Measurements from ENCODE around the gene PBX4. TPM values are rescaled to one million over a fixed set of nuclear protein-coding genes. Genes with fewer than 3 reads are reported as not detected.

The PBX4 gene
- total RNA-seq, 4 donors from 2014 or later = 3.8 to 15.8 (median 5.9) TPM

GRCh38 chr19:19514215-19514657, 104.3 kb downstream of the PBX4 start:
- 31 to 41% methylated on average over 31 to 44 of the region's 46 CpGs for WGBS, 2 donors
- DNase-seq (ENCODE audit: low spot score in 2 of 2) = peak in 1 of 2 donors; percentile 39
- TF ChIP-seq POLR2A (IDR thresholded peaks at IDR 0.05) = no peak
- no peak for TF ChIP-seq CTCF (IDR thresholded peaks at IDR 0.05)
- no peak overlapping the region for H3K4me3 ChIP-seq (ENCODE audit: low read depth, poor library complexity, severe bottlenecking)
- intact Hi-C loops (cut with DNase I; ENCODE audit: low total_unique reads) = no loop called here

GRCh38 chr19:19513682-19514081, 104.8 kb downstream of the PBX4 start:
- intact Hi-C loops (cut with DNase I; ENCODE audit: low total_unique reads) = no loop called here
- TF ChIP-seq POLR2A (IDR thresholded peaks at IDR 0.05) (no peak), CTCF (IDR thresholded peaks at IDR 0.05) (no peak)
- H3K4me3 ChIP-seq (ENCODE audit: low read depth, poor library complexity, severe bottlenecking) = no peak overlapping the region
- no peak for DNase-seq (ENCODE audit: low spot score in 2 of 2)
- WGBS, 2 donors = 86 to 88% methylated on average over 17 of the region's 17 CpGs

Other genes starting within 250 kb of the PBX4 start
- gene GATAD2A, start 213.0 kb downstream of the PBX4 start, total RNA-seq = 100 to 1,000 TPM in 1 of 4 donors, 10 to 100 TPM in 3; 73.8 to 128 (median 87.7) TPM
- gene TSSK6, start 103.1 kb downstream of the PBX4 start, total RNA-seq = 1 to 10 TPM; 4.0 to 8.9 (median 6.7) TPM
- gene NDUFA13, start 102.5 kb downstream of the PBX4 start, total RNA-seq = 100 to 1,000 TPM in 2 of 4 donors, 10 to 100 TPM in 2; 31.4 to 179 (median 108) TPM
- gene YJEFN3, start 89.8 kb downstream of the PBX4 start, total RNA-seq = 1 to 10 TPM in 1 of 4 donors, under 1 TPM in 3; 0.15 to 2.8 (median 0.49) TPM
- gene CILP2, start 80.4 kb downstream of the PBX4 start, total RNA-seq = 1 to 10 TPM in 1 of 4 donors, under 1 TPM in 1, not detected in 2; 0.17 to 1.4 TPM
- 10 to 100 TPM; 16.5 to 31.6 (median 28.2) TPM for gene LPAR2, start 9.5 kb upstream of the PBX4 start, total RNA-seq
- 10 to 100 TPM in 3 of 4 donors, 1 to 10 TPM in 1; 6.4 to 21.0 (median 19.1) TPM for gene GMIP, start 25.0 kb upstream of the PBX4 start, total RNA-seq
- gene ATP13A1, start 45.0 kb upstream of the PBX4 start, total RNA-seq = 100 to 1,000 TPM in 2 of 4 donors, 10 to 100 TPM in 2; 60.8 to 162 (median 109) TPM
- 10 to 100 TPM in 1 of 4 donors, 1 to 10 TPM in 3; 4.5 to 18.6 (median 7.2) TPM for gene ZNF101, start 50.2 kb upstream of the PBX4 start, total RNA-seq
- gene ZNF14, start 114.4 kb upstream of the PBX4 start, total RNA-seq = 1 to 10 TPM; 6.9 to 9.4 (median 8.1) TPM
- gene ZNF506, start 203.1 kb upstream of the PBX4 start, total RNA-seq = 10 to 100 TPM; 19.9 to 44.5 (median 28.0) TPM
- 1 to 10 TPM; 4.7 to 7.5 (median 7.0) TPM for gene ZNF253, start 247.2 kb upstream of the PBX4 start, total RNA-seq

All from lower leg skin (tissue), 4 donors.